Psoas muscle (tissue), 8 donors: Measurements from ENCODE around the gene CD163. TPM values are rescaled to one million over a fixed set of nuclear protein-coding genes. Genes with fewer than 3 reads are reported as not detected.

Source experiments
- ATAC-seq, 4 donors: fragments of 200-7000 bp; cut with Tn5 transposase; one replicate each; pipeline ENCODE4 v1.9.1; 2020; ENCODE audit warnings: moderate library complexity in 3 of 4, mild to moderate bottlenecking in 2 of 4
- DNase-seq, 2 donors: peaks; one replicate each; pipeline ENCODE4 v3.0.0-alpha.2; 2020
- H3K27ac ChIP-seq: fragments of 200-600 bp; one replicate; pipeline ENCODE4 v1.8.0; 2022
- H3K27me3 ChIP-seq, 3 donors: fragments of 200-600 bp in 1 of 3; one replicate each; pipeline versions ENCODE4 v1.6.1 to v1.8.0; 2013 to 2022; ENCODE audit warnings: low read length in 2 of 3, mild to moderate bottlenecking in 2 of 3, moderate library complexity in 1 of 3; ENCODE audit not compliant: insufficient read depth in 3 of 3
- H3K36me3 ChIP-seq, 2 donors: fragments of 200-600 bp in 1 of 2; one replicate each; pipeline versions ENCODE4 v1.6.1 to v1.8.0; 2013 to 2022; ENCODE audit warnings: low read depth in 1 of 2, mild to moderate bottlenecking in 1 of 2, moderate library complexity in 1 of 2; ENCODE audit not compliant: insufficient read depth in 1 of 2
- H3K4me1 ChIP-seq: fragments of 200-600 bp; one replicate; pipeline ENCODE4 v1.8.0; 2022
- H3K4me3 ChIP-seq: fragments of 200-600 bp; one replicate; pipeline ENCODE4 v1.8.0; 2022; ENCODE audit warnings: mild to moderate bottlenecking
- H3K9me3 ChIP-seq: fragments of 200-600 bp; one replicate; pipeline ENCODE4 v1.8.0; 2022
- CTCF ChIP-seq: fragments of 200-600 bp; IDR thresholded peaks from one replicate; pipeline ENCODE4 v1.8.0; 2022; ENCODE audit warnings: antibody characterized with exemption
- WGBS, 3 donors: extraction: QIAGEN DNeasy Blood & Tissue Kit; methylation state at CpG; one replicate each; pipeline versions ENCODE4 v1.1.6 to v1.1.7; 2013; 5-methylcytosine and 5-hydroxymethylcytosine counted together
- intact Hi-C, 2 donors: fragments of 100-400 bp; cut with DNase I; formaldehyde crosslinking; loops; one replicate each; pipeline versions ENCODE4 v1.11.0 to v1.14.2; 2022
- long read RNA-seq, 2 donors: library from polyadenylated mRNA; unstranded; transcript quantifications; one replicate each; pipeline ENCODE4 v2.0.0, GENCODE V29; 2021
- polyA plus RNA-seq, 3 donors: library from polyadenylated mRNA; stranded (reverse); fragments of 200-250 nt; gene quantifications; one replicate each; pipeline ENCODE4 v1.2.3, GENCODE V29; 2013
- total RNA-seq, 4 donors: library from RNA; stranded (reverse); fragmentation: NEBNext Ultra II Directional in 2 of 4; extraction: Animal tissue kit (Norgen Biotek cat#: 25700) in 2 of 4; gene quantifications; one replicate each; pipeline versions ENCODE4 v1.2.1 to v1.2.4, GENCODE V29; 2021 to 2023
- donor health status: healthy with polysubstance abuse.
- donor health status: DM: no; HTN: no; CAD: no; lungs with moderate emphysema.
- donor health status: Bipolar disorder and iron deficiency.
- donor health status: healthy.
- donor health status: DM: yes; HTN: yes; CAD: no.
- donor health status: DM: no; HTN: no; CAD: no.
- donor health status: DM: no; HTN: no; CAD: no.
- donor health status: DM: yes; HTN: yes; CAD: no.

The CD163 gene
- total RNA-seq, result 10 to 100 TPM; 25.3 to 52.4 (median 34.2) TPM
- 10 to 100 TPM in 1 of 3 donors, 1 to 10 TPM in 2; 5.8 to 29.5 (median 7.3) TPM for polyA plus RNA-seq
- long read RNA-seq, donor 1, full-length matches to known transcripts, result 10 of 12 reads
- long read RNA-seq, donor 1, partial matches to known transcripts, result 2 of 12 reads
- long read RNA-seq, donor 1, other reads (novel, unspliced or antisense), result 0 of 12 reads
- long read RNA-seq, donor 2, full-length matches to known transcripts, result 11 of 28 reads
- long read RNA-seq, donor 2, partial matches to known transcripts, result 12 of 28 reads
- long read RNA-seq, donor 2, other reads (novel, unspliced or antisense), result 5 of 28 reads

- DNase-seq (no peak), ATAC-seq (no peak)
- Histone ChIP-seq H3K27me3 (no peaks in the 10 kb centered on the region), H3K4me3 (peak within 1 kb of the TSS; percentile 37), H3K4me1 (no peaks in the 10 kb centered on the region), H3K36me3 (no peaks in the 10 kb centered on the region), H3K9me3 (no peaks in the 10 kb centered on the region), H3K27ac (peak within 1 kb of the TSS; percentile 3)
- intact Hi-C loops, result no loop called here
- no peak for TF ChIP-seq CTCF
- 69 to 75% (median 73%) methylated on average over 2 of the region's 2 CpGs for WGBS, 3 donors
Measured at GRCh38 chr12:7503686-7504415, at the start of gene CD163. Gene CD163 (minus strand): TSS chr12:7503777. CDS start chr12:7503690, 87 bp downstream.

GRCh38 chr12:7542813-7543212, 39.2 kb upstream of the CD163 start:
- Histone ChIP-seq H3K4me1 (no peaks in the 10 kb centered on the region), H3K4me3 (no peak overlapping the region), H3K9me3 (no peaks in the 10 kb centered on the region), H3K36me3 (no peaks in the 10 kb centered on the region), H3K27ac (no peak overlapping the region), H3K27me3 (no peaks in the 10 kb centered on the region)
- TF ChIP-seq CTCF, result no peak
- intact Hi-C loops, result no loop called here
- DNase-seq (no peak), ATAC-seq (no peak)

GRCh38 chr12:7542046-7542445, 38.5 kb upstream of the CD163 start:
- ATAC-seq, result no peak
- 44 to 47% (median 44%) methylated on average over 8 of the region's 8 CpGs for WGBS, 3 donors
- no peak for DNase-seq
- Histone ChIP-seq H3K36me3 (no peaks in the 10 kb centered on the region), H3K4me1 (no peaks in the 10 kb centered on the region), H3K9me3 (no peaks in the 10 kb centered on the region), H3K27ac (no peak overlapping the region), H3K27me3 (no peaks in the 10 kb centered on the region), H3K4me3 (no peak overlapping the region)
- TF ChIP-seq CTCF, result no peak
- intact Hi-C loops, result no loop called here

- WGBS, 3 donors, result 87 to 94% (median 88%) methylated on average over 8 of the region's 8 CpGs
Measured at GRCh38 chr12:7514416-7514815, 10.8 kb upstream of the CD163 start.

More at GRCh38 chr12:7514416-7514815, 10.8 kb upstream of the CD163 start:
- no peak for TF ChIP-seq CTCF
- no peaks in the 10 kb centered on the region for H3K4me1 ChIP-seq
- intact Hi-C loops, result no loop called here
- no peaks in the 10 kb centered on the region for H3K27me3 ChIP-seq
- H3K36me3 ChIP-seq, result no peaks in the 10 kb centered on the region
- no peak overlapping the region for H3K27ac ChIP-seq
- no peak for DNase-seq
- no peak for ATAC-seq
- H3K9me3 ChIP-seq, result no peaks in the 10 kb centered on the region
- no peak overlapping the region for H3K4me3 ChIP-seq
